ENCODE results near the gene PDE4B. TPM values are rescaled to one million over a fixed set of nuclear protein-coding genes. Genes with fewer than 3 reads are reported as not detected.
A peak's percentile ranks its signal among the peaks of the same experiment; 100 is the strongest.

PDE4B gene
- total RNA-seq, 1 donor from 2014 or later = 0.29 TPM

- Mint-ChIP-seq H3K36me3 (ENCODE audit: insufficient read depth) (no peaks in the 10 kb centered on the region), H3K4me1 (ENCODE audit: low read depth) (peaks cover 32% of the 10 kb centered on the region), H3K27me3 (no peaks in the 10 kb centered on the region), H3K9me3 (ENCODE audit: low read depth) (peaks cover 3% of the 10 kb centered on the region), H3K4me3 (ENCODE audit: low read depth) (no peak overlapping the region), H3K27ac (no peak overlapping the region)
- no peak for DNase-seq (ENCODE audit: low spot score, unreplicated experiment)
- TF ChIP-seq CTCF (IDR thresholded peaks at IDR 0.05; ENCODE audit: unreplicated experiment) = no peak
Measured at GRCh38 chr1:66237042-66237441, 444.3 kb downstream of the PDE4B start.

- Mint-ChIP-seq H3K36me3 (ENCODE audit: insufficient read depth) (no peaks in the 10 kb centered on the region), H3K27ac (peak overlapping the region; percentile 21), H3K4me3 (ENCODE audit: low read depth) (no peak overlapping the region), H3K9me3 (ENCODE audit: low read depth) (peaks cover 3% of the 10 kb centered on the region), H3K27me3 (no peaks in the 10 kb centered on the region), H3K4me1 (ENCODE audit: low read depth) (peaks cover 32% of the 10 kb centered on the region)
- TF ChIP-seq CTCF (IDR thresholded peaks at IDR 0.05; ENCODE audit: unreplicated experiment) = no peak
- no peak for DNase-seq (ENCODE audit: low spot score, unreplicated experiment)
Measured at GRCh38 chr1:66237722-66238479, 445.2 kb downstream of the PDE4B start.

GRCh38 chr1:66239834-66240233, 447.1 kb downstream of the PDE4B start:
- Mint-ChIP-seq H3K4me1 (ENCODE audit: low read depth) (peaks cover 29% of the 10 kb centered on the region), H3K9me3 (ENCODE audit: low read depth) (no peaks in the 10 kb centered on the region), H3K36me3 (ENCODE audit: insufficient read depth) (no peaks in the 10 kb centered on the region), H3K4me3 (ENCODE audit: low read depth) (no peak overlapping the region), H3K27me3 (no peaks in the 10 kb centered on the region), H3K27ac (no peak overlapping the region)
- DNase-seq (ENCODE audit: low spot score, unreplicated experiment) = no peak
- no peak for TF ChIP-seq CTCF (IDR thresholded peaks at IDR 0.05; ENCODE audit: unreplicated experiment)

GRCh38 chr1:66240491-66241484, 448.1 kb downstream of the PDE4B start:
- Mint-ChIP-seq H3K9me3 (ENCODE audit: low read depth) (no peaks in the 10 kb centered on the region), H3K27me3 (peaks cover 2% of the 10 kb centered on the region), H3K27ac (no peak overlapping the region), H3K4me3 (ENCODE audit: low read depth) (no peak overlapping the region), H3K36me3 (ENCODE audit: insufficient read depth) (no peaks in the 10 kb centered on the region), H3K4me1 (ENCODE audit: low read depth) (peaks cover 26% of the 10 kb centered on the region)
- DNase-seq (ENCODE audit: low spot score, unreplicated experiment) = no peak
- no peak for TF ChIP-seq CTCF (IDR thresholded peaks at IDR 0.05; ENCODE audit: unreplicated experiment)

All from progenitor cell of endocrine pancreas (in vitro differentiated cells).